Sigmoid colon (tissue), 7 donors: Measurements from ENCODE around the gene AP1M1. TPM values are rescaled to one million over a fixed set of nuclear protein-coding genes. Genes with fewer than 3 reads are reported as not detected.

Experiments
- DNase-seq: peaks from one replicate; pipeline ENCODE4 v3.0.0-alpha.2; 2019
- H3K27ac ChIP-seq, 4 donors: fragments of 200-600 bp; sonication (generic); one replicate each; pipeline ENCODE4 v1.5.1; 2016 to 2019; ENCODE audit warnings: mild to moderate bottlenecking in 1 of 4
- H3K27me3 ChIP-seq, 3 donors: fragments of 200-600 bp; sonication (generic); one replicate each; pipeline ENCODE4 v1.5.1; 2019; ENCODE audit warnings: mild to moderate bottlenecking in 1 of 3
- H3K36me3 ChIP-seq, 4 donors: fragments of 200-600 bp; sonication (generic); one replicate each; pipeline ENCODE4 v1.5.1; 2016 to 2019
- H3K4me1 ChIP-seq, 4 donors: fragments of 200-600 bp; sonication (generic); one replicate each; pipeline ENCODE4 v1.5.1; 2017 to 2019
- H3K4me3 ChIP-seq, 4 donors: fragments of 200-600 bp; sonication (generic); one replicate each; pipeline ENCODE4 v1.5.1; 2017 to 2019; ENCODE audit warnings: mild to moderate bottlenecking in 2 of 4, moderate library complexity in 1 of 4
- H3K9me3 ChIP-seq, 4 donors: fragments of 200-600 bp in 3 of 4; sonication (generic) in 3 of 4; one replicate each; pipeline versions ENCODE4 v1.5.1 to v1.6.1; 2013 to 2019
- CTCF ChIP-seq, 4 experiments: fragments of 450-650 bp in 3 of 4; fragments of 200-600 bp in 1 of 4; IDR thresholded peaks; one replicate each; pipeline ENCODE4 v1.5.1; 2016 to 2019; ENCODE audit warnings: antibody characterized with exemption in 4 of 4, mild to moderate bottlenecking in 3 of 4, moderate library complexity in 2 of 4
- EP300 ChIP-seq, 4 donors: sonication (generic); formaldehyde crosslinking; IDR thresholded peaks; one replicate each; pipeline ENCODE4 v1.6.1; 2017; ENCODE audit warnings: antibody characterized with exemption in 4 of 4
- POLR2A ChIP-seq, 2 donors: fragments of 450-650 bp; IDR thresholded peaks; one replicate each; pipeline ENCODE4 v1.6.1; 2016; ENCODE audit warnings: antibody characterized with exemption in 2 of 2, mild to moderate bottlenecking in 2 of 2, moderate library complexity in 2 of 2
- POLR2AphosphoS5 ChIP-seq, 4 donors: sonication (generic); formaldehyde crosslinking; IDR thresholded peaks; one replicate each; pipeline ENCODE4 v1.6.1; 2017; ENCODE audit warnings: antibody characterized with exemption in 4 of 4
- WGBS, 2 donors: extraction: QIAGEN DNeasy Blood & Tissue Kit; methylation state at CpG; one replicate each; pipeline ENCODE4 v1.1.7; 2013; 5-methylcytosine and 5-hydroxymethylcytosine counted together
- intact Hi-C: fragments of 100-400 bp; cut with DNase I; formaldehyde crosslinking; loops from one replicate; pipeline ENCODE4 v1.15.1; 2023
- polyA plus RNA-seq, 3 donors: library from polyadenylated mRNA; stranded (reverse); fragments of 200-250 nt; gene quantifications; one replicate each; pipeline ENCODE4 v1.2.3, GENCODE V29; 2013
- total RNA-seq, 4 donors: library from RNA; depleted of rRNA; stranded (reverse); fragments of >200 nt; gene quantifications; one replicate each; pipeline ENCODE4 v1.1.0, GENCODE V29; 2016
- donor health status: healthy with polysubstance abuse.
- donor health status: Bipolar disorder and iron deficiency.
- donor health status: healthy.

Gene AP1M1
- total and polyA plus RNA-seq, 7 donors: 18.7 to 63.7 (median 57.1) TPM

- TF ChIP-seq POLR2A (IDR thresholded peaks at IDR 0.05): no peak
- TF ChIP-seq CTCF (IDR thresholded peaks at IDR 0.05): no peak
- TF ChIP-seq EP300 (IDR thresholded peaks at IDR 0.05): no peak
- TF ChIP-seq POLR2AphosphoS5 (IDR thresholded peaks at IDR 0.05): no peak
- Histone ChIP-seq H3K4me3 (no peak overlapping the region), H3K27me3 (no peaks in the 10 kb centered on the region), H3K27ac (no peak overlapping the region), H3K36me3 (peaks cover 20 to 87% (median 53%) of the 10 kb centered on the region in 4 donors), H3K4me1 (peaks cover 0 to 7% (median 3%) of the 10 kb centered on the region in 4 donors), H3K9me3 (no peaks in the 10 kb centered on the region)
- WGBS, 2 donors: 84 to 85% methylated on average over 11 of the region's 11 CpGs
- DNase-seq: peak; percentile 63
- intact Hi-C loops: no loop called here
Observed at GRCh38 chr19:16205205-16206045, 7.7 kb downstream of the AP1M1 start.

GRCh38 chr19:16206046-16206605, 8.4 kb downstream of the AP1M1 start:
- Histone ChIP-seq H3K36me3 (peaks cover 20 to 94% (median 55%) of the 10 kb centered on the region in 4 donors), H3K27ac (no peak overlapping the region), H3K4me3 (no peak overlapping the region), H3K9me3 (no peaks in the 10 kb centered on the region), H3K27me3 (no peaks in the 10 kb centered on the region), H3K4me1 (peaks cover 0 to 7% (median 2%) of the 10 kb centered on the region in 4 donors)
- intact Hi-C loops: no loop called here
- WGBS, 2 donors: 96% methylated on average over 14 of the region's 14 CpGs
- no peak for TF ChIP-seq POLR2AphosphoS5 (IDR thresholded peaks at IDR 0.05)
- TF ChIP-seq POLR2A (IDR thresholded peaks at IDR 0.05): no peak
- no peak for TF ChIP-seq EP300 (IDR thresholded peaks at IDR 0.05)
- TF ChIP-seq CTCF (IDR thresholded peaks at IDR 0.05): no peak
- peak; percentile 59 for DNase-seq

- no peaks in the 10 kb centered on the region for H3K9me3 ChIP-seq
- no peak for TF ChIP-seq CTCF (IDR thresholded peaks at IDR 0.05)
- TF ChIP-seq POLR2AphosphoS5 (IDR thresholded peaks at IDR 0.05): no peak
- TF ChIP-seq EP300 (IDR thresholded peaks at IDR 0.05): no peak
- TF ChIP-seq POLR2A (IDR thresholded peaks at IDR 0.05): no peak
- H3K4me1 ChIP-seq: peaks cover 0 to 7% (median 2%) of the 10 kb centered on the region in 4 donors
- intact Hi-C loops: no loop called here
- peak; percentile 49 for DNase-seq
- no peaks in the 10 kb centered on the region for H3K27me3 ChIP-seq
- 96 to 97% methylated on average over 7 of the region's 7 CpGs for WGBS, 2 donors
- H3K27ac ChIP-seq: no peak overlapping the region
- H3K36me3 ChIP-seq: peaks cover 20 to 98% (median 56%) of the 10 kb centered on the region in 4 donors
- no peak overlapping the region for H3K4me3 ChIP-seq
Observed at GRCh38 chr19:16206637-16207036, 8.9 kb downstream of the AP1M1 start.

GRCh38 chr19:16207063-16207462, 9.4 kb downstream of the AP1M1 start:
- H3K9me3 ChIP-seq: no peaks in the 10 kb centered on the region
- H3K36me3 ChIP-seq: peaks cover 20 to 96% (median 55%) of the 10 kb centered on the region in 4 donors

More at GRCh38 chr19:16207063-16207462, 9.4 kb downstream of the AP1M1 start:
- H3K27ac ChIP-seq: no peak overlapping the region
- H3K4me1 ChIP-seq: peaks cover 0 to 7% (median 2%) of the 10 kb centered on the region in 4 donors
- H3K27me3 ChIP-seq: no peaks in the 10 kb centered on the region
- intact Hi-C loops: no loop called here
- peak; percentile 42 for DNase-seq
- no peak overlapping the region for H3K4me3 ChIP-seq
- TF ChIP-seq POLR2AphosphoS5 (IDR thresholded peaks at IDR 0.05) (no peak), CTCF (IDR thresholded peaks at IDR 0.05) (no peak), EP300 (IDR thresholded peaks at IDR 0.05) (no peak), POLR2A (IDR thresholded peaks at IDR 0.05) (no peak)
- 95 to 97% methylated on average over 10 of the region's 10 CpGs for WGBS, 2 donors
